HEK293 (cell line): ENCODE data around the gene ICE2.

Experiments
- CTCF ChIA-PET: fragments of 350-600 bp; formaldehyde crosslinking; extraction: SDS; loops from one replicate; lab custom pipeline; 2021; ENCODE audit warnings: antibody characterized with exemption; lab: Yijun Ruan, JAX
- POLR2A ChIA-PET: fragments of 300-600 bp; formaldehyde crosslinking; extraction: SDS; loops from one replicate; lab custom pipeline; 2020; ENCODE audit warnings: antibody characterized with exemption, inconsistent platforms; lab: Yijun Ruan, JAX
- H3K27ac ChIP-seq: fragments of 200-500 bp; sonication (Bioruptor generic); 2 replicates; pipeline ENCODE4 v1.5.1; 2014; ENCODE audit warnings: low read depth, low read length, control low read depth, inconsistent platforms; ENCODE audit errors: extremely low read depth
- H3K36me3 ChIP-seq, 2 experiments: fragments of 200-500 bp in 1 of 2; sonication (Bioruptor generic) in 1 of 2; 1 replicate in 1 of 2; 2 replicates in 1 of 2; pipeline ENCODE4 v1.5.1; 2014 to 2017; ENCODE audit warnings: inconsistent platforms in 2 of 2, low read length in 2 of 2; ENCODE audit not compliant: control insufficient read depth in 2 of 2, insufficient read depth in 1 of 2
- H3K4me1 ChIP-seq: fragments of 200-500 bp; sonication (Bioruptor generic); 2 replicates; pipeline ENCODE4 v1.5.1; 2014; ENCODE audit warnings: mild to moderate bottlenecking, low read length, inconsistent platforms; ENCODE audit not compliant: control insufficient read depth, insufficient read depth
- H3K4me3 ChIP-seq: 2 replicates; pipeline ENCODE4 v1.5.1; 2011; ENCODE audit warnings: low read depth, mild to moderate bottlenecking, control low read depth, low read length, moderate library complexity
- H3K9me3 ChIP-seq: fragments of 200-500 bp; sonication (Bioruptor generic); 2 replicates; pipeline ENCODE4 v1.5.1; 2014; ENCODE audit warnings: low read depth, low read length, inconsistent platforms; ENCODE audit not compliant: control insufficient read depth, insufficient read depth
- GLIS1 ChIP-seq: fragments of 450-650 bp; formaldehyde crosslinking; IDR thresholded peaks from 2 replicates; pipeline ENCODE4 v1.5.1; 2016; ENCODE audit warnings: missing biosample characterization, missing genetic modification characterization
- INSM2 ChIP-seq: fragments of 450-650 bp; formaldehyde crosslinking; IDR thresholded peaks from 2 replicates; pipeline ENCODE4 v1.5.1; 2016; ENCODE audit warnings: missing biosample characterization, missing genetic modification characterization
- OSR2 ChIP-seq: fragments of 450-650 bp; formaldehyde crosslinking; IDR thresholded peaks from 2 replicates; pipeline ENCODE4 v1.5.1; 2016; ENCODE audit warnings: missing biosample characterization, missing genetic modification characterization
- OVOL3 ChIP-seq: fragments of 450-650 bp; formaldehyde crosslinking; IDR thresholded peaks from 2 replicates; pipeline ENCODE4 v1.5.1; 2016; ENCODE audit warnings: missing biosample characterization, missing genetic modification characterization
- REPIN1 ChIP-seq: fragments of 450-650 bp; formaldehyde crosslinking; IDR thresholded peaks from 2 replicates; pipeline ENCODE4 v1.5.1; 2017; ENCODE audit warnings: missing biosample characterization, missing genetic modification characterization, low read depth
- ZBTB1 ChIP-seq: fragments of 450-650 bp; formaldehyde crosslinking; IDR thresholded peaks from 2 replicates; pipeline ENCODE4 v1.5.1; 2016; ENCODE audit warnings: missing biosample characterization, missing genetic modification characterization
- ZBTB21 ChIP-seq: fragments of 450-650 bp; formaldehyde crosslinking; IDR thresholded peaks from 2 replicates; pipeline ENCODE4 v1.5.1; 2017; ENCODE audit warnings: missing biosample characterization, missing genetic modification characterization
- ZFHX2 ChIP-seq: fragments of 450-650 bp; formaldehyde crosslinking; conservative IDR thresholded peaks from 2 replicates; pipeline ENCODE4 v1.5.1; 2016; ENCODE audit warnings: missing biosample characterization, missing genetic modification characterization
- ZNF121 ChIP-seq: fragments of 450-650 bp; formaldehyde crosslinking; IDR thresholded peaks from 2 replicates; pipeline ENCODE4 v1.5.1; 2016; ENCODE audit warnings: missing biosample characterization, missing genetic modification characterization
- ZNF132 ChIP-seq: fragments of 450-650 bp; formaldehyde crosslinking; IDR thresholded peaks from 2 replicates; pipeline ENCODE4 v1.5.1; 2017; ENCODE audit warnings: missing biosample characterization, missing genetic modification characterization, borderline replicate concordance
- ZNF133 ChIP-seq: fragments of 450-650 bp; formaldehyde crosslinking; IDR thresholded peaks from 2 replicates; pipeline ENCODE4 v1.5.1; 2016; ENCODE audit warnings: missing biosample characterization, missing genetic modification characterization
- ZNF239 ChIP-seq: fragments of 450-650 bp; formaldehyde crosslinking; IDR thresholded peaks from 2 replicates; pipeline ENCODE4 v1.5.1; 2016; ENCODE audit warnings: missing biosample characterization, missing genetic modification characterization
- ZNF37A ChIP-seq: fragments of 450-650 bp; IDR thresholded peaks from 2 replicates; pipeline ENCODE4 v1.5.1; 2018; ENCODE audit warnings: missing biosample characterization, missing genetic modification characterization
- ZNF394 ChIP-seq: fragments of 450-650 bp; formaldehyde crosslinking; IDR thresholded peaks from 2 replicates; pipeline ENCODE4 v1.5.1; 2016; ENCODE audit warnings: missing biosample characterization, missing genetic modification characterization, mild to moderate bottlenecking, moderate library complexity, borderline replicate concordance
- ZNF645 ChIP-seq: fragments of 450-650 bp; formaldehyde crosslinking; IDR thresholded peaks from 2 replicates; pipeline ENCODE4; 2016; ENCODE audit warnings: missing biosample characterization, missing genetic modification characterization
- ZNF664 ChIP-seq: fragments of 450-650 bp; formaldehyde crosslinking; IDR thresholded peaks from 2 replicates; pipeline ENCODE4 v1.5.1; 2016; ENCODE audit warnings: missing biosample characterization, missing genetic modification characterization
- ZNF670 ChIP-seq: fragments of 450-650 bp; formaldehyde crosslinking; IDR thresholded peaks from 2 replicates; pipeline ENCODE4 v1.5.1; 2016; ENCODE audit warnings: missing biosample characterization, missing genetic modification characterization, low read depth
- ZNF747 ChIP-seq: fragments of 450-650 bp; formaldehyde crosslinking; IDR thresholded peaks from 2 replicates; pipeline ENCODE4 v1.5.1; 2016; ENCODE audit warnings: missing biosample characterization, missing genetic modification characterization
- ZNF76 ChIP-seq: fragments of 450-650 bp; formaldehyde crosslinking; IDR thresholded peaks from 2 replicates; pipeline ENCODE4; 2016; ENCODE audit warnings: low read depth, missing biosample characterization, missing genetic modification characterization, borderline replicate concordance
- TF ChIP-seq, protein P1 (sequence below): fragments of 450-650 bp; formaldehyde crosslinking; IDR thresholded peaks from 2 replicates; pipeline ENCODE4 v1.5.1; 2017; ENCODE audit warnings: missing biosample characterization, missing genetic modification characterization

ICE2 gene

GRCh38 chr15:60477164-60477563 is 1.8 kb downstream of the ICE2 start (continued):
- no peak for TF ChIP-seq ZNF394 (tag by site-specific recombination)
- no peak for TF ChIP-seq ZNF670 (tag by site-specific recombination)
- TF ChIP-seq ZNF121 = no peak
- no peak for TF ChIP-seq ZBTB1 (tag by site-specific recombination)
- no peak for TF ChIP-seq ZNF747
- TF ChIP-seq INSM2 (tag by site-specific recombination) = no peak
- no peak for TF ChIP-seq REPIN1
- TF ChIP-seq OVOL3 = no peak
- TF ChIP-seq ZNF133 = no peak
- TF ChIP-seq GLIS1 (tag by site-specific recombination) = no peak

DNA sequence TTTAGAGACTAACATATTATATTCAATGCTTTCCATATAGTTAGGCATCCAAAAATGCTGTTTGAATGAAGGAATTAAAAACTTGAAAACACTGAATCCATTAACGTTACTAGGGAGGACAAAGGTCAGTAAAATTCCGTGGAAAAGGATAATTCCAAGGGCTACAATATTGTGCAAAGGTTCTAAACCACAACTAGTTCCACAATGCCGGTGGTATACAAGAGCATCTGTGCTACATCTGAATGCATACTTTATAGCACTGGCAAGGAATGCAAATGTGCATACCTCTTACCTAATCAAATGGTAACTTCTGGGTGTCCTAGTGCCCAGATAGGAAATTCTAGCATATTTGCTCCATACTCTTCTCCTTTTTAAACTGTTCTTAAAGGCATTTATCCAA is 2.2 kb downstream of the ICE2 start:
- Histone ChIP-seq H3K36me3 (peaks cover 8 to 24% of the 10 kb centered on the region in 2 experiments), H3K4me3 (no peak overlapping the region), H3K27ac (no peak overlapping the region), H3K9me3 (no peaks in the 10 kb centered on the region), H3K4me1 (no peaks in the 10 kb centered on the region)
- TF ChIP-seq ZNF37A (tag by site-specific recombination) (no peak), ZNF239 (tag by site-specific recombination) (no peak), ZBTB21 (tag by site-specific recombination) (no peak), ZNF76 (tag by site-specific recombination) (no peak), ZNF121 (no peak), ZFHX2 (tag by site-specific recombination) (no peak)
- TF ChIP-seq, protein P1, sequence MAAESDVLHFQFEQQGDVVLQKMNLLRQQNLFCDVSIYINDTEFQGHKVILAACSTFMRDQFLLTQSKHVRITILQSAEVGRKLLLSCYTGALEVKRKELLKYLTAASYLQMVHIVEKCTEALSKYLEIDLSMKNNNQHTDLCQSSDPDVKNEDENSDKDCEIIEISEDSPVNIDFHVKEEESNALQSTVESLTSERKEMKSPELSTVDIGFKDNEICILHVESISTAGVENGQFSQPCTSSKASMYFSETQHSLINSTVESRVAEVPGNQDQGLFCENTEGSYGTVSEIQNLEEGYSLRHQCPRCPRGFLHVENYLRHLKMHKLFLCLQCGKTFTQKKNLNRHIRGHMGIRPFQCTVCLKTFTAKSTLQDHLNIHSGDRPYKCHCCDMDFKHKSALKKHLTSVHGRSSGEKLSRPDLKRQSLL (tag by site-specific recombination) = no peak
- CTCF ChIA-PET = interaction anchor here (0.7 to 1.5 kb wide), 2 partner anchors 12 to 409 kb away, joined by 3 to 4 read pairs; no protein-coding TSS in a partner anchor
- POLR2A ChIA-PET = no interaction called here

DNA sequence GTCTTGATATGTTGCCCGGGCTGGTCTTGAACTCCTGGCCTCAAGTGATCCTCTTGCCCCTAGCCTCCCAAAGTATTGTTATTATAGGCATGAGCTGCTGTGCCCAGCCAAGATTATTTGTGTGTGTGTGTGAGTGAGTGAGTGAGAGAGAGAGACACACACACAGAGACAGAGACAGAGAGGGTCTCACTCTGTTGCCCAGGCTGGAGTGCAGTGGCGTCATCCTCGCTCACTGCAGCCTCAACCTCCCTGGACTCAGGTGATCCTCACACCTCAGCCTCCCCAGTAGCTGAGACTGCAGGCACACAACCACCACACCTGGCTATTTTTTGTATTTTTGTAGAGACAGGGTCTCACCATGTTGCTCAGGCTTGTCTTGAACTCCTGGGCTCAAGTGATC is 5.8 kb downstream of the ICE2 start:
- no peak for TF ChIP-seq ZNF645
- TF ChIP-seq ZFHX2 (tag by site-specific recombination) = no peak
- no peak for TF ChIP-seq ZNF132 (tag by site-specific recombination)
- 0 out of 2 replicates have a peak, but pooled peaks have one; percentile 16 for TF ChIP-seq ZNF121
- ChIA-PET POLR2A (no interaction called here), CTCF (no interaction called here)
- Histone ChIP-seq H3K9me3 (no peaks in the 10 kb centered on the region), H3K4me1 (no peaks in the 10 kb centered on the region), H3K4me3 (no peak overlapping the region), H3K36me3 (peaks cover 12 to 49% of the 10 kb centered on the region in 2 experiments), H3K27ac (no peak overlapping the region)

- Histone ChIP-seq H3K36me3 (peaks cover 17 to 57% of the 10 kb centered on the region in 2 experiments), H3K4me3 (no peak overlapping the region), H3K4me1 (no peaks in the 10 kb centered on the region), H3K27ac (no peak overlapping the region), H3K9me3 (no peaks in the 10 kb centered on the region)
- ChIA-PET CTCF (interaction anchor here (0.8 kb wide), 1 partner anchor 108 kb away, joined by 3 read pairs; no protein-coding TSS in a partner anchor), POLR2A (no interaction called here)
- TF ChIP-seq OSR2 (tag by site-specific recombination) (no peak), ZNF664 (tag by site-specific recombination) (peak; percentile 41; the same call in 1 of the 2 replicates)
- TF ChIP-seq, all 188 proteins: peak for 1
Observed at GRCh38 chr15:60471314-60471713, 7.6 kb downstream of the ICE2 start.
